NCI-H69 (cell line): ENCODE data around the gene KRTAP2-2.
"Not testable (repeated sequence)": the region's sequence is repeated elsewhere in the genome, so short reads cannot be mapped to it uniquely, and the experiment has no call there.

ENCODE experiments used
- DNase-seq: peaks from one replicate; lab custom pipeline; 2025; lab: John Stamatoyannopoulos, UW

KRTAP2-2 gene

GRCh38 chr17:41064301-41064700 lies 9.3 kb upstream of the KRTAP2-2 start:
- no peak for DNase-seq

DNA sequence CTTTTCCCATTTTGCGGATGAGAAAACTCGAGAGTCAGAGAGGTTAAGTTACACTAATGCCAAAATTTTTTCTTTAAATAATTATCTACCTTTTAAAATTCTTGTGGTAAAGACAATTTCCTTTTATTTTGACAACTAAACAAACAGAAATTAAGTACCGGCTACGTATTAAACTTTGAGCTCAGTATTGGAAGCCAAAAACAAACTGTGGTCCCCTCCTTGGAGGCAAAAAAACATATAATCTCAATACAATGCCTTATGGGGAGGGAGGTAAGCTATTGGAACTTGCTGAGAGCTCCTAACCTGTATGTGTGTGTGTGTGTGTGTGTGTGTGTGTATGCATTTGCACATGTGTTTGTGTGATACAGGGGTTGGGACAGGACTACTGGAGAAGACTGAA lies 8.4 kb upstream of the KRTAP2-2 start:
- no peak for DNase-seq

- no peak for DNase-seq
Measured at GRCh38 chr17:41061964-41062363, 6.9 kb upstream of the KRTAP2-2 start.

GRCh38 chr17:41060052-41060604 lies 5.1 kb upstream of the KRTAP2-2 start, which contains the start of gene KRTAP2-3:
KRTAP2-3 (minus strand) TSS chr17:41060114; CDS start chr17:41060050, 64 bp downstream.
- no peak for DNase-seq

DNA sequence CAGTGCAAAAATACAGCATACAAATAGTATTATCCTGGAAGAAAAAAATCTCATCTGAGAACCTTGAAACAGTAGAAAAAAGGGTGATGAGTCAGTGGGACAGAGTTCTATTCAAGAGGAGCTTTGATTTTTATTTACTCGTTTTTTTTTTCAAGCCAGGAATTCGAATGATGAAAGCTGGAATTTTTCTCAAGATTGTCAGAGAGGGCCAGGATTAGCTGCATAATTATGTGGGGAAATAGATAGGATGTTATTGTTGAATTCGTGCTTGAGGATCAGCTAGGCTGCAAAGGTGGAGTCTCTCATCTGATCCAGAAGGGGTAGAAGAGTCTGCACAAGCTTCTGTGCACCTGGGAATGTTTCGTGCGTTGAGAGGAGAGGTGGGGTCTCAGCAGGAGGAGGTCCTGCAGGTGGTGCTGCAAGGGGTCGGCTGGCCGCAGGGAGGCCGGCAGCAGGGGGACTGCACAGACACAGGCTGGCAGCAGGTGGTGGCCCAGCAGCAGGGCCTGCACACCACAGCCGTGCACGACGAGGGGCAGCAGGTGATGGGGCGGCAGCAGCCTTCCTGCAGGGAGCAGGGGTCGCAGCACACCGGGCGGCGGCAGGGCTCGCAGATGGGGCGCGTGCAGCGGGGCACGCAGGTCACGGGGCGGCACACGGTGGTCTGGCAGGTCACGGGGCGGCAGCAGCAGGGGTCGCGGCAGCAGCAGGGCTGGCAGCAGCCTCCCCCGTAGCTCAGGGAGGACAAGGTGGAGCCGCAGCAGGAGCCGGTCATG lies 4.4 kb upstream of the KRTAP2-2 start:
- peak; percentile 6 for DNase-seq

DNA sequence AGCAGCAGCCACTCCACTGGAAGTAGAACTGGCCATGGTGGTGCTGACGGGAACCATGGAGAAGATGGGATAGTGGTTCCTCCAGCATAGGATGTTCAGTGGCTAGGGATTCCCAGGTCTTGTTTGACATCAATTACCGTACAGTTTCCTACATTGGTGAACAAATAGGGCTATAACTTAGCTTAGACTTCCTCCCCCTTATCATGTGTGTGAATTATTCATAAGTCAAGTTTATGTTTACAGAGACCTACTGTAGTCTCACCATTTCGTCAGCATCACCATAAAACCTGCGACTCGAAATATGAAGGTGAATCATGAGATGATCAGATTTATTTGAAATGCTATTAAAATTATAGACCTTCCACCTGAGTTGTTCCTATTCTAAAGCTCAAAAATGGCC lies 3.7 kb upstream of the KRTAP2-2 start:
- no peak for DNase-seq

GRCh38 chr17:41057547-41057946 lies 2.5 kb upstream of the KRTAP2-2 start:
- no peak for DNase-seq

DNA sequence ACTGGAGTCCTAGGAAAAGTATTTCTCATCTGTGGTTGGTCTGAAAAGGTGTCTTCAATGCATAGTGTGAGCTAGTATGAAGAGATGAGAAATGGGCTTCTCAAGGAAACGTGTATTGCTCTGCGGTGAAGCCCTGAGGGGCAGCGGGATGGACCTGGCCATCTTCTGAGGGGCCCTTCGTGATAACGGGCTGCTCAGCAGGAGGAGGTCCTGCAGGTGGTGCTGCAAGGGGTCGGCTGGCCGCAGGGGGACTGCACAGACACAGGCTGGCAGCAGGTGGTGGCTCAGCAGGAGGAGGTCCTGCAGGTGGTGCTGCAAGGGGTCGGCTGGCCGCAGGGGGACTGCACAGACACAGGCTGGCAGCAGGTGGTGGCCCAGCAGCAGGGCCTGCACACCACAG lies 474 bp downstream of the KRTAP2-2 start:
- DNase-seq, result not testable (repeated sequence)

DNA sequence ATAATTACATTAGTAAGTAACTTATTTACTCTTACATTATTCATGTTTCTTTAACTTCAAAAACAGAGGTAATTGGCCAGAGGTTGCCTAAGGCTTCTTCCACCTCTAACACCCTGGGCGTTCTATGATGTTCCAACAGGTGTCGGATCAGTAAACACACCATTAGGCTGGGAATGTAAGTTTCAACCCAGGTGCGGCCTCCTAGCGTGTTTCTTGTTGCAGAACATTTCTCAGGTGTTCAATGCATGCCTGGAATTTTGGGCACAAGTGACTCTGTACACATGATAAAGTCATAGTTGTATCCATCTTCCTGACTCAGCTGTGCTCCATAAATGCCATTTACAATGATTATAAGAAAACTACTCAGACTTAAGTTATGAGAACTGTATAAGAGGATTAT lies 1.0 kb downstream of the KRTAP2-2 start:
- DNase-seq, result no peak

- DNase-seq, result no peak
Measured at GRCh38 chr17:41052566-41052965, 2.5 kb downstream of the KRTAP2-2 start.

- no peak for DNase-seq
Measured at GRCh38 chr17:41049110-41049509, 5.9 kb downstream of the KRTAP2-2 start.

- DNase-seq, result no peak
Measured at GRCh38 chr17:41048441-41048840, 6.6 kb downstream of the KRTAP2-2 start.

DNA sequence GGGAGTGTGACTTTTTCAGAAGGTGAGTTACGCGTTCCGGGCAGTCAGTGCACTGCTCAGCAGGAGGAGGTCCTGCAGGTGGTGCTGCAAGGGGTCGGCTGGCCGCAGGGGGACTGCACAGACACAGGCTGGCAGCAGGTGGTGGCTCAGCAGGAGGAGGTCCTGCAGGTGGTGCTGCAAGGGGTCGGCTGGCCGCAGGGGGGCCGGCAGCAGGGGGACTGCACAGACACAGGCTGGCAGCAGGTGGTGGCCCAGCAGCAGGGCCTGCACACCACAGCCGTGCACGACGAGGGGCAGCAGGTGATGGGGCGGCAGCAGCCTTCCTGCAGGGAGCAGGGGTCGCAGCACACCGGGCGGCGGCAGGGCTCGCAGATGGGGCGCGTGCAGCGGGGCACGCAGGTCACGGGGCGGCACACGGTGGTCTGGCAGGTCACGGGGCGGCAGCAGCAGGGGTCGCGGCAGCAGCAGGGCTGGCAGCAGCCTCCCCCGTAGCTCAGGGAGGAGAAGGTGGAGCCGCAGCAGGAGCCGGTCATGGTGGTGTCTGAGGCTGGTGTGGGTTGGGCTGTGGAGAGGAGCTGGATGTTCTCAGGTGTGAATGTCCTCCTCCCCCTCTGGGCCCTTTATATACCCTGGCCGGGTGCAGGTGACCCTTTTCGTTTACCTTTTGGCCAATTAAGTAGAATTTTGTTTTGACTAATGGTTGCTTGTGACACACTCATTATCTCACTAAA lies 8.1 kb downstream of the KRTAP2-2 start, which contains the start of gene KRTAP2-1:
KRTAP2-1 (minus strand) TSS at position 582 of the 731 bp plus-strand sequence; CDS start at position 533, 49 bp downstream.
- peak; percentile 30 for DNase-seq

DNA sequence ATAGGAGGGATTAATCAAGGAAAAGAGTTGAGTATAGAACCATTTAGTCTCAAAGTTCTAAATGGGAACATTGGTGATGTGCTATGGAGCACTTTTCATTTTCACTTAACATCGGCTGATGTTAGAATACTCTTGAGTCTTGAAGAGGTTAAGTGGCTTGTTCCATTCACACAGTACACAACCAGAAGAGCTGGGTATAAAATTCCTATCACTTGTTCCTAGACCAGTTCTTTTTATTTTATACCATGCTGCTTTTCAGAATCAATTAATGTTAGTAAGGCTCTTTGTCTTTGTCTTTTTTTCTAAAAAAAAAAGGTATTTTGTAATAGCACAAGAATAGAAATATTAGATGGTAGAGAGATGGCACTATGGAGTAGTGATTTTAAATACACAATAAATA lies 12.1 kb downstream of the KRTAP2-2 start:
- no peak for DNase-seq

- peak; percentile 83 for DNase-seq
Measured at GRCh38 chr17:41040783-41041571, 14.1 kb downstream of the KRTAP2-2 start, which contains the start of gene KRTAP1-1. KRTAP1-1 (minus strand) TSS chr17:41041450; CDS start chr17:41041397, 53 bp downstream.

GRCh38 chr17:41037853-41038350 lies 17.1 kb downstream of the KRTAP2-2 start:
- no peak for DNase-seq

DNA sequence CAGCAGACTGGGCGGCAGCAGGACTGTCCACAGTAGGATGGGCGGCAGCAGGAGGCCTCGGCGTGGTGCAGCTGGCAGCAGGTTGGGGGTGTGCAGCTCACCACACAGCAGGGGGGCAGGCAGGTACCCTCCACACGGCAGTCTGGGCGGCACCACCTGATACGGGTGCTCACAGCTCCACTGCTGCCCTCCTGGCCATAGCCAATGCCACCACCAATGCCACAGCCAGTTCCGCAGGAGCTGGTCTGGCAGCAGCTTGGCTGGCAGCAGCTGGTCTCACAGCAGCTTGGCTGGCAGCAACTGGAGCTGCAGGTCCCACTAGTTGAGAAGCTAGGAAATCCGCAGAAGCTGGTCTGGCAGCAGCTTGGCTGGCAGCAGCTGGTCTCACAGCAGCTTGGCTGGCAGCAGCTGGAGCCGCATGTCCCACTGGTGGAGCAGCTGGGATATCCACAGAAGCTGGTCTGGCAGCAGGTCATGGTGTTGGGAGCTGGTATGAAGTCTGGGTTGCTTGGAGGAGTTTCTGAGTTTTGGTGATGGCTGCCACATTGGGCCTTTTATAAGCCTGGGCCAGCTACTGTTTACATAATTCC lies 20.6 kb downstream of the KRTAP2-2 start, which contains the start of gene KRTAP1-3:
KRTAP1-3 (minus strand) TSS at position 529 of the 590 bp plus-strand sequence; CDS start at position 476, 53 bp downstream.
- peak; percentile 86 for DNase-seq

- peak; percentile 53 for DNase-seq
Measured at GRCh38 chr17:41029633-41030245, 25.3 kb downstream of the KRTAP2-2 start, which contains the start of gene KRTAP1-4. KRTAP1-4 (minus strand) TSS chr17:41030195; CDS start chr17:41030078, 117 bp downstream.

DNA sequence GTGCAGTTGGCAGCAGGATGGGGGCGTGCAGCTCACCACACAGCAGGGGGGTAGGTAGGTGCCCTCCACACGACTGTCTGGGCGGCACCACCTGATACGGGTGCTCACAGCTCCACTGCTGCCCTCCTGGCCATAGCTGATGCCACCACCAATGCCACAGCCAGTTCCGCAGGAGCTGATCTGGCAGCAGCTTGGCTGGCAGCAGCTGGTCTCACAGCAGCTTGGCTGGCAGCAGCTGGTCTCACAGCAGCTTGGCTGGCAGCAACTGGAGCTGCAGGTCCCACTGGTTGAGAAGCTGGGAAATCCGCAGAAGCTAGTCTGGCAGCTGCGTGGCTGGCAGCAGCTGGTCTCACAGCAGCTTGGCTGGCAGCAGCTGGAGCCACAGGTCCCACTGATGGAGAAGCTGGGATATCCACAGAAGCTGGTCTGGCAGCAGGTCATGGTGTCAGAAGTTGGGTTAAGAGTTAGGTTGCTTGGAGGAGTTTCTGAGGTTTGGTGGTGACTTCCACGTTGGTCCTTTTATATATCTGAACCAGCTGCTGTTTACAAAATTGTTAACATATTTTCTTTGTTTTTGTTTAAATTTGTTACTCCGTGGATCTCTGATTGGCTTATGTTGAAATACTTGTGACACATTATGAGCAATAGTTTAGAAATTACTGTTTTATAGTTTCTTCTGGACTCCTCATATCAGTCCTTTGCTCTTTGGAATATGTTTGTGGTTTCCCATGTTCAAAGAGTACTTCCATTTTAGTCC lies 28.1 kb downstream of the KRTAP2-2 start, which contains the start of gene KRTAP1-5:
KRTAP1-5 (minus strand) TSS at position 494 of the 757 bp plus-strand sequence; CDS start at position 441, 53 bp downstream.
- DNase-seq, result peak; percentile 38

DNA sequence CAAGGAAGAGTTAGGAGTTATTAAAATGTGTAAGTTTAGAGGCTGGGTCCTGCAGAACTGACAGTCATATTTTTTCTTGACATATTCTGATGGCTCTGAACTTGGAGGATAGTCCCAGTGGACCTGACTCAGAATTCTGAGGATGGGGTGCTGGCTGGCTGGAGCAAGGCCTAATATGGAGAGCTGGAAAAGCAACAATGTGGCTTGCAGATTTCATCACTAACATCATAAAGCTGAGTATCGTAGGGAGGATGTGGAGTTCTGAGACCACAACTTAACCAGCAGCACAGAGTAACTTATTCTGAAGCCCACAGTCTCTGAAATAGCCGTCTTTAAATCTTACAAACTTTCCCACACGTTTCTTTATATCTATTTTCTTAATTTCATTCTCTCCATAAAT lies 30.3 kb downstream of the KRTAP2-2 start:
- DNase-seq, result no peak
